Tibial nerve (tissue), 3 donors: ENCODE data around the gene APPL1.

Experiments
- CTCF ChIP-seq, 5 experiments: fragments of 200-600 bp in 3 of 5; fragments of 450-650 bp in 2 of 5; sonication (generic) in 3 of 5; IDR thresholded peaks; one replicate each; pipeline ENCODE4 v1.5.1; 2016 to 2019; ENCODE audit warnings: antibody characterized with exemption in 5 of 5, mild to moderate bottlenecking in 3 of 5, moderate library complexity in 2 of 5
- POLR2A ChIP-seq, 2 donors: fragments of 450-650 bp; IDR thresholded peaks; one replicate each; pipeline ENCODE4 v1.6.1; 2017; ENCODE audit warnings: antibody characterized with exemption in 2 of 2, mild to moderate bottlenecking in 2 of 2, moderate library complexity in 2 of 2

GRCh38 chr3:57184526-57184925, 43.0 kb upstream of the APPL1 start:
- TF ChIP-seq CTCF (IDR thresholded peaks at IDR 0.05) (no peak), POLR2A (IDR thresholded peaks at IDR 0.05) (no peak)
